ENCODE data around the gene DENND1A.

GRCh38 chr9:123894822-123895221 is 35.1 kb downstream of the DENND1A start:
- TF ChIP-seq GATA2 (IDR thresholded peaks at IDR 0.05; ENCODE audit: low read depth, low read length), result no peak
- TF ChIP-seq GATA3 (IDR thresholded peaks at IDR 0.05; ENCODE audit: low read depth, low read length), result no peak

Data from SH-SY5Y (cell line).